Activated T-cell treated with anti-CD3 and anti-CD28 coated beads, Interleukin-2, amount 50 U/mL, for 4 hours (primary cell): Measurements from ENCODE around the gene RNF38. TPM values are rescaled to one million over a fixed set of nuclear protein-coding genes. Genes with fewer than 3 reads are reported as not detected.
"Not testable (repeated sequence)": the region's sequence is repeated elsewhere in the genome, so short reads cannot be mapped to it uniquely, and the experiment has no call there.

Experiments
- ATAC-seq, 2 donors: fragments of 200-7000 bp; cut with Tn5 transposase; one replicate each; pipeline ENCODE4 v1.10.0; 2021
- DNase-seq: peaks from one replicate; pipeline ENCODE4 v3.0.0-alpha.2; 2020
- H3K27me3 Mint-ChIP-seq: one replicate; pipeline ENCODE4 v1.8.0; 2021; ENCODE audit warnings: low read depth, mixed read lengths
- H3K36me3 Mint-ChIP-seq: one replicate; pipeline ENCODE4 v1.8.0; 2022; ENCODE audit warnings: mixed read lengths; ENCODE audit not compliant: insufficient read depth
- H3K4me1 Mint-ChIP-seq: one replicate; pipeline ENCODE4 v1.8.0; 2021; ENCODE audit warnings: low read depth, mixed read lengths
- H3K4me3 Mint-ChIP-seq: one replicate; pipeline ENCODE4 v1.8.0; 2021; ENCODE audit warnings: mild to moderate bottlenecking, moderate library complexity, mixed read lengths
- H3K9me3 Mint-ChIP-seq: one replicate; pipeline ENCODE4 v1.8.0; 2021; ENCODE audit warnings: mixed read lengths
- total RNA-seq, 3 donors: library from RNA; stranded (reverse); gene quantifications; one replicate each; pipeline ENCODE4 v1.2.1, GENCODE V29; 2021

RNF38 gene
- total RNA-seq, 3 donors from 2014 or later, result 29.8 to 32.0 (median 31.7) TPM

DNA sequence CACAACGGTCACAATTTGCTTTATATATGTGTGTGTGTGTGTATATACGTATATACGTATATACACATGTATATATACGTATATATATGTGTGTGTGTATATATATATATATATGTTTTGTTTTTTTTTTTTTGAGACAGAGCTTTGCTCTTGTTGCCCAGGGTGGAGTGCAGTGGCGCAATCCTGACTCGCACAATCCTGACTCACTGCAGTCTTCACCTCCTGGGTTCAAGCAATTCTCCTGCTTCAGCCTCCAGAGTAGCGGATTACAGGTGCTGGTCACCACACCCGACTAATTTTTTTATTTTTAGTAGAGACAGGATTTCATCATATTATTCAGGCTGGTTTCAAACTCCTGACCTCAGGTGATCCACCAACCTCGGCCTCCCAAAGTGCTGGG is 3.1 kb downstream of the RNF38 start:
- peaks cover 10% of the 10 kb centered on the region for H3K36me3 Mint-ChIP-seq
- H3K4me3 Mint-ChIP-seq, result no peak overlapping the region
- DNase-seq (no peak), ATAC-seq (no peak)
- H3K27me3 Mint-ChIP-seq, result no peaks in the 10 kb centered on the region
- H3K4me1 Mint-ChIP-seq, result peaks cover 66% of the 10 kb centered on the region
- H3K9me3 Mint-ChIP-seq, result no peaks in the 10 kb centered on the region

DNA sequence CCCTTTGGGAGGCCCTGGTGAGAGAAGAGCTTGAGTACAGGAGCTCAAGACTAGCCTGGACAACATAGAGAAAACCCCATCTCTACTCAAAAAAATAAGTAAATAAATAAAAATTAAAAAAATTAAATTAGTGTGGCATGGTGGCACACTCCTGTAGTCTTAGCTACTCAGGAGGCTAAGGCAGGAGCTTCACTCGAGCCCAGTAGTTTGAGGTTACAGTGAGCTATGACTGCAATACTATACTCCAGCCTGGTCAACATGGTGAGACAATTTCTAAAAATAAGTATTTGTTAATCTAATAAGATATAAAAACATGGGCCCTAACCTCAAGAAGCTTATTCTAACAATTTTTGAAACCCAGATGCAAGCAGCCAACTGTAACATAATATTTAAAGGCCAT is 7.6 kb downstream of the RNF38 start:
- DNase-seq (no peak), ATAC-seq (no peak)
- Mint-ChIP-seq H3K9me3 (no peaks in the 10 kb centered on the region), H3K27me3 (no peaks in the 10 kb centered on the region), H3K4me3 (no peak overlapping the region), H3K36me3 (peaks cover 28% of the 10 kb centered on the region), H3K4me1 (peaks cover 76% of the 10 kb centered on the region)

DNA sequence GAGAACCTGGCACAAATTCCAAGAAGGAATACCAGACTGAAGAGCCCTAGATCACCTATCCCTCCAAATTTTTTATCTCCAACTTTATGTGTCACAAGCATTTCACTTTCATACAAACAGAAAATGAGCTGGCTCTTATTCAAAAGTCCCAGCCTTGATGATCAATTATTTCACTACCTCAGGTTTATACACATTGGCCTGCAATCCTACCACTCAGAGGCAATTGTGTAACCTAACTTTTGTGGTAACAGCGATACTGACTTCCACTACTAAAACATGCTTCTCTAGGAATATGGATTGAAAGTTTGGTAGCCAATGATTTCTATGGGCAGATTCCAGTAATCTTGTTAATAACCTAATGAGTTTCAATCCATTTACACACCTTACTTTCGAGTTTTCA is 10.5 kb downstream of the RNF38 start:
- H3K4me3 Mint-ChIP-seq, result no peak overlapping the region
- H3K27me3 Mint-ChIP-seq, result no peaks in the 10 kb centered on the region
- no peak for DNase-seq
- no peak for ATAC-seq
- H3K36me3 Mint-ChIP-seq, result peaks cover 27% of the 10 kb centered on the region
- no peaks in the 10 kb centered on the region for H3K9me3 Mint-ChIP-seq
- H3K4me1 Mint-ChIP-seq, result peaks cover 60% of the 10 kb centered on the region

GRCh38 chr9:36386396-36386965 is 13.6 kb downstream of the RNF38 start:
- not testable (repeated sequence) for H3K4me3 Mint-ChIP-seq, H3K9me3 Mint-ChIP-seq, ATAC-seq, DNase-seq, H3K27me3 Mint-ChIP-seq
- H3K36me3 Mint-ChIP-seq, result peaks cover 32% of the 10 kb centered on the region
- peaks cover 69% of the 10 kb centered on the region for H3K4me1 Mint-ChIP-seq

DNA sequence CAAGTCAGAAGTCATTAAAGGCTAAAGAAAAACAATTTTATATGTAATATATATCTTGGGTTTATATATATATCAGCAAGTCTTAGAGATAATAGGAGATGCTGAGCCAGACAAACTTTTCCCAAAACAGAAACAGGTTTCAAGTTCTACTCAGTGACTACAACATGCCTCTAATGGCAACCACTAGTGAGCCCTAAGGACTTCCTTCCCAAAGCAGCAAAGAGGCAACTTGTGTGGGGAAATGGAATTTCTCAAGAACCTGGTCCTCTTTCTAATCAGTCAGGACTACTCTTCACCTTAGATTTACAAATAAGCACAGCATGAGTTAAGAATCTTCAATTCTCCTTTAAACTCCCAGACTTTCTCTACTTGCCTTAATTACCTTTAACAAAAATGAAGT is 17.6 kb downstream of the RNF38 start:
- peak overlapping the region; percentile 76 for H3K4me3 Mint-ChIP-seq
- H3K27me3 Mint-ChIP-seq, result no peaks in the 10 kb centered on the region
- ATAC-seq, result no peak
- H3K9me3 Mint-ChIP-seq, result no peaks in the 10 kb centered on the region
- peaks cover 14% of the 10 kb centered on the region for H3K36me3 Mint-ChIP-seq
- no peak for DNase-seq
- H3K4me1 Mint-ChIP-seq, result peaks cover 65% of the 10 kb centered on the region

GRCh38 chr9:36364577-36364976 is 35.5 kb downstream of the RNF38 start:
- Mint-ChIP-seq H3K36me3 (peaks cover 21% of the 10 kb centered on the region), H3K9me3 (no peaks in the 10 kb centered on the region), H3K4me3 (no peak overlapping the region), H3K27me3 (no peaks in the 10 kb centered on the region), H3K4me1 (no peaks in the 10 kb centered on the region)
- ATAC-seq (no peak), DNase-seq (no peak)

DNA sequence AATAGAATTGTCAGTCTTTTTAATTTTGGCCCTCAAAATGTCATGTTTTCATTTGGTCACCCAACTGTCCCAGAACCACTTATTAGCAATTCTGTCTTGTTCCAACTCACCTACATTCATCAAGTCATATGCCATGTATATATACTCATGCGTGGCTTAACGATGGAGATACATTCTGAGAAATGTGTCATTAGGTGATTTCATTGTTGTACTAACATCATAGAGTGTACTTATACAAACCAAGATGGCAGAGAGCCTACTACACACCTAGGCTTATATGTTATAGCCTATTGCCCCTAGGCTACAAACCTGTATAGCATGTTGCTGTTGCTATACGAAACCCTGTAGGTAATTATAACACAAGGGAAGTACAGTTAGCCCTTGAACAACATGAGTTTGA is 36.6 kb downstream of the RNF38 start:
- no peaks in the 10 kb centered on the region for H3K27me3 Mint-ChIP-seq

DNA sequence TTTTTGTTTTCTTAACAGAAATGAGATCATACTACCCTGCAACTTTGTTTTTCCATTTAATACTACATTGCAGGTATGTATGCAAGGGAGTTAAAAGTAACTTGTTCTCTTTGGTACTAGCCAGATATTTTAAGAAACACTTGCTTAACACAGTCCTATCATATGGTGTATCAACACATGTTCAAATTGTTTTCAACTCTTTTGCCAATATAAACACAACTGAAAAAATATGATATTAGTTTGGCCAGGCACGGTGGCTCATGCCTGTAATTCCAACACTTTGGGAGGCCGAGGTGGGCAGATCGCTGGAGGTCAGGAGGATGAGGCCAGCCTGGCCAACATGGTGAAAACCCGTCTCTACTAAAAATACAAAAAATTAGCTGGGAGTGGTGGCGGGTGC is 41.6 kb downstream of the RNF38 start:
- H3K27me3 Mint-ChIP-seq, result no peaks in the 10 kb centered on the region
- H3K36me3 Mint-ChIP-seq, result peaks cover 11% of the 10 kb centered on the region
- peaks cover 2% of the 10 kb centered on the region for H3K4me1 Mint-ChIP-seq
- DNase-seq (no peak), ATAC-seq (no peak)
- no peaks in the 10 kb centered on the region for H3K9me3 Mint-ChIP-seq
- H3K4me3 Mint-ChIP-seq, result no peak overlapping the region

More for the DNA sequence above, 36.6 kb downstream of the RNF38 start:
- Mint-ChIP-seq H3K36me3 (peaks cover 14% of the 10 kb centered on the region), H3K4me1 (peaks cover 2% of the 10 kb centered on the region), H3K9me3 (no peaks in the 10 kb centered on the region), H3K4me3 (no peak overlapping the region)
- DNase-seq (no peak), ATAC-seq (no peak)

DNA sequence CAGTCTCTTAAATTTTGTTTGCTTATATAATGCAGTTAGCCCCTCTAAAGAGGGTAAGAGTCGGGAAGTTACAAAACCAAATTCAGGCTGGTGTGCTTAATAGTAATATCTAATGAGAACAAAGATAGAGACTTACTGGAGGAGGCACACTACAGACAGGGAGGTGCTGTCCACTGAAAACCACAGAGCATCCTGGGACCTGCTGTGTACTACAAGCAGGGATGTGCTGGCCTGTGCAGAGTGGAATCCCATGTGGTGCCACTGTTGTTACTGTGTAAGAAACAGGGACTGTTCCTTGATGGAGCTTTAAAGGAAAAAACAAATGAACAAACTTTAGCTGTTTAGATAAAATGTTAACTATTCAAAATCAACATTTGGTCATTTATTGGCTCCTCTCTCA is 42.4 kb downstream of the RNF38 start:
- no peak for DNase-seq
- H3K4me1 Mint-ChIP-seq, result peaks cover 2% of the 10 kb centered on the region
- H3K4me3 Mint-ChIP-seq, result no peak overlapping the region
- no peaks in the 10 kb centered on the region for H3K9me3 Mint-ChIP-seq
- ATAC-seq, result no peak
- H3K27me3 Mint-ChIP-seq, result no peaks in the 10 kb centered on the region
- peaks cover 10% of the 10 kb centered on the region for H3K36me3 Mint-ChIP-seq

DNA sequence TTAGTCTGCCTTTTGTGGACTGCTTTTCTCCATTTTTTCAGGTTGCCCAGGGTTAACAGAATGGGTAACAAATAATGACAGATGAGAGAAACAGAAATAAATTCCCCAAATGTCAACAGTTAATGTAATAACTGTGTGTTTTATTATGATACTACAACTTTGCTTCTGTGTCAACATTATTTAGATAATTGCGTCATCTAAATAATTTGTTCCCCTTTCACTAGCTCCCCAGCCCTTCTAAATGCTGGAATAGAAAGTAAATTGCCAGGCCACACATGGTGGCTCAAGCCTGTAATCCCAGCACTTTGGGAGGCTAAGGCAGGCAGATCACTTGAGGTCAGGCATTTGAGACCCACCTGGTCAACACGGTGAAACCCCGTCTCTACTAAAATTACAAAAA is 53.5 kb downstream of the RNF38 start:
- H3K36me3 Mint-ChIP-seq, result peaks cover 47% of the 10 kb centered on the region
- no peaks in the 10 kb centered on the region for H3K27me3 Mint-ChIP-seq
- no peaks in the 10 kb centered on the region for H3K9me3 Mint-ChIP-seq
- DNase-seq (no peak), ATAC-seq (no peak)
- H3K4me3 Mint-ChIP-seq, result no peak overlapping the region
- peaks cover 3% of the 10 kb centered on the region for H3K4me1 Mint-ChIP-seq

- DNase-seq (no peak), ATAC-seq (no peak)
- Mint-ChIP-seq H3K4me3 (no peak overlapping the region), H3K9me3 (no peaks in the 10 kb centered on the region), H3K27me3 (no peaks in the 10 kb centered on the region), H3K36me3 (peaks cover 44% of the 10 kb centered on the region), H3K4me1 (peaks cover 3% of the 10 kb centered on the region)
Measured at GRCh38 chr9:36345103-36345846, 54.8 kb downstream of the RNF38 start.

DNA sequence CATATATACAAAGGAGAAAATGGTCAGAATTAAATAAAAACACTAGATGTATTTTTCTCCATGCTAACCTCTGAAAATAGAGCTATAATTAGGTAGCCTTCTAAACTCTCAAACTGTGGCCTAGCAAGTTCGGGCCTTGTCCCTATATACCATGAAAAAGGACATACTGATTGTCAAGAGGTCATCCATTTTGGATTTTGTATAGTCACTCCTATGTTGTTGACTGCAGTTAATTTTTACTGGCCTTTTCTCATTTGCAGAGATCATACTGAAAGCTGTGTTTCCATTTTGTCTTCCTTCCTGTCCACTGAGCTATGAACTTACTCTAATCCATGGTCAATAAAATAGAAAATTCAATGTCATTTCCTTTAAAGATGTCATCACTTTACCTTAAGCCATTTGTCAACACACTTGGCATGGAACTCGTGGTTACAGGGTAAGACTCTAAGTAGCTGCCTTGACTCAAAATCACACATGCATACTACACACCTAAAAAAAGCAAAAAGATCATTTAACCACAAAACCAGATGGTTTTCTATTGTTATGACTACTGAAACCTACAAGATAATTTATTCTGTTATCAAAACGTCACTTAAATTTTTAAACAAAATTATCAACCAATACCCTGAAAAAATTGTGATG is 58.0 kb downstream of the RNF38 start:
- Mint-ChIP-seq H3K4me3 (no peak overlapping the region), H3K36me3 (peaks cover 38% of the 10 kb centered on the region), H3K4me1 (peaks cover 3% of the 10 kb centered on the region), H3K27me3 (no peaks in the 10 kb centered on the region), H3K9me3 (no peaks in the 10 kb centered on the region)
- DNase-seq (no peak), ATAC-seq (peak; percentile 66 to 84)

DNA sequence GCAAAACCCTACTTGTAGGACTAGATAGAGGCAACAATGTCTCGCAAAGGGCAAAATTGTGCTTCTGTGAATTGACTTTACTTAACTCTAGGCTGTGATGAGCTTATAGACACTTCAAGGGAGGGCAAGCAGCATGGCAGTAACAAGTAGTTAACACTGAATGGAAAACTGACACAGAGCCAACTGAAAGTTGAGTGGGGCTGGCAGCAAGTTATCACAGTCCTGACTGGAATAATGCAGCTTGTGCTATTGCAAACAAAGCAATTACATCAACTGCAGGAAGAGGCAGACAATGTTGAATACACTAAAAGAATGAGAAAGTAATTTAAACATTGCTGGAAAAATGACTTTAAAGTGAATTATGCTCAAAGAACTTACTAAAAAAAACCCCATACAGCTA is 62.2 kb downstream of the RNF38 start:
- no peaks in the 10 kb centered on the region for H3K9me3 Mint-ChIP-seq
- DNase-seq, result no peak
- H3K36me3 Mint-ChIP-seq, result peaks cover 37% of the 10 kb centered on the region
- ATAC-seq, result no peak
- H3K4me1 Mint-ChIP-seq, result peaks cover 3% of the 10 kb centered on the region
- H3K4me3 Mint-ChIP-seq, result no peak overlapping the region
- H3K27me3 Mint-ChIP-seq, result no peaks in the 10 kb centered on the region

DNA sequence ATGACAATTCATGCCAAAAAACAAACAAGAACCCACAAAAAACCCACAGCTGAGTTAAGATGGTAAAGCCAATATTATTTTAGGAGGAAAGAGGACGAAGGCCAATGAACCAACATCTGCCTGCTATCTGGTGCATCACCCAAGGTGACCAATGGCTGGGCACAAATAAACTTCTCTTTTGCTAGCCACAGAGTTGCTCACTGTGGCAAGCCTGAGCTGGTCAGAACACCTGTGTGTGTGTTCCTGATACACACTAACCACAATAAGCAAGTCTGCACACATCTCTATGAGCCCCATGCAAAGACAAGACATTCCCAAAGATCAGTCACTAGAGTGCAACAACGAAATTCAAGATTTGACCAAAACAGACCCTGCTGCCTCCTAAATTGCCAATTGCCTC is 63.1 kb downstream of the RNF38 start:
- Mint-ChIP-seq H3K9me3 (no peaks in the 10 kb centered on the region), H3K27me3 (no peaks in the 10 kb centered on the region), H3K4me3 (no peak overlapping the region), H3K36me3 (peaks cover 33% of the 10 kb centered on the region), H3K4me1 (peaks cover under 1% of the 10 kb centered on the region)
- ATAC-seq (no peak), DNase-seq (no peak)
